ENCODE measurements around the gene TMEM63C. TPM values are rescaled to one million over a fixed set of nuclear protein-coding genes. Genes with fewer than 3 reads are reported as not detected.
A peak's percentile ranks its signal among the peaks of the same experiment; 100 is the strongest.

TMEM63C gene
- total RNA-seq, 4 donors from 2014 or later = 0.98 to 1.9 TPM; not detected in 2

GRCh38 chr14:77208291-77208978 lies 26.8 kb downstream of the TMEM63C start:
- H3K27ac ChIP-seq = no peak overlapping the region
- no peaks in the 10 kb centered on the region for H3K27me3 ChIP-seq
- H3K9me3 ChIP-seq = no peaks in the 10 kb centered on the region
- intact Hi-C loops (cut with DNase I; ENCODE audit: low total_unique reads) = no loop called here
- H3K4me3 ChIP-seq = no peak overlapping the region
- H3K36me3 ChIP-seq = no peaks in the 10 kb centered on the region
- DNase-seq = peak; percentile 21 to 42
- TF ChIP-seq CTCF (IDR thresholded peaks at IDR 0.05) (no peak), POLR2A (IDR thresholded peaks at IDR 0.05) (no peak)
- H3K4me1 ChIP-seq = no peaks in the 10 kb centered on the region

GRCh38 chr14:77208979-77209318 lies 27.4 kb downstream of the TMEM63C start:
- Histone ChIP-seq H3K4me1 (no peaks in the 10 kb centered on the region), H3K9me3 (no peaks in the 10 kb centered on the region), H3K27me3 (no peaks in the 10 kb centered on the region), H3K4me3 (no peak overlapping the region), H3K27ac (no peak overlapping the region), H3K36me3 (no peaks in the 10 kb centered on the region)
- no peak for DNase-seq
- intact Hi-C loops (cut with DNase I; ENCODE audit: low total_unique reads) = no loop called here
- TF ChIP-seq POLR2A (IDR thresholded peaks at IDR 0.05) = no peak
- no peak for TF ChIP-seq CTCF (IDR thresholded peaks at IDR 0.05)

GRCh38 chr14:77212097-77212870 lies 30.7 kb downstream of the TMEM63C start:
- Histone ChIP-seq H3K4me1 (no peaks in the 10 kb centered on the region), H3K4me3 (no peak overlapping the region), H3K9me3 (no peaks in the 10 kb centered on the region), H3K27me3 (no peaks in the 10 kb centered on the region), H3K36me3 (no peaks in the 10 kb centered on the region), H3K27ac (no peak overlapping the region)
- no peak for DNase-seq
- TF ChIP-seq CTCF (IDR thresholded peaks at IDR 0.05) = no peak
- no peak for TF ChIP-seq POLR2A (IDR thresholded peaks at IDR 0.05)
- intact Hi-C loops (cut with DNase I; ENCODE audit: low total_unique reads) = no loop called here

GRCh38 chr14:77212943-77213678 lies 31.5 kb downstream of the TMEM63C start:
- H3K36me3 ChIP-seq = no peaks in the 10 kb centered on the region
- H3K27ac ChIP-seq = no peak overlapping the region
- no peak for TF ChIP-seq POLR2A (IDR thresholded peaks at IDR 0.05)
- peak in 1 of 4 experiments; percentile 16 for TF ChIP-seq CTCF (IDR thresholded peaks at IDR 0.05)
- intact Hi-C loops (cut with DNase I; ENCODE audit: low total_unique reads) = no loop called here
- H3K9me3 ChIP-seq = no peaks in the 10 kb centered on the region
- H3K4me3 ChIP-seq = no peak overlapping the region
- no peaks in the 10 kb centered on the region for H3K4me1 ChIP-seq
- DNase-seq = no peak
- H3K27me3 ChIP-seq = no peaks in the 10 kb centered on the region

GRCh38 chr14:77213679-77214016 lies 32.0 kb downstream of the TMEM63C start:
- Histone ChIP-seq H3K4me1 (no peaks in the 10 kb centered on the region), H3K27ac (no peak overlapping the region), H3K4me3 (no peak overlapping the region), H3K9me3 (no peaks in the 10 kb centered on the region), H3K27me3 (no peaks in the 10 kb centered on the region), H3K36me3 (no peaks in the 10 kb centered on the region)
- DNase-seq = no peak
- no peak for TF ChIP-seq CTCF (IDR thresholded peaks at IDR 0.05)
- TF ChIP-seq POLR2A (IDR thresholded peaks at IDR 0.05) = no peak
- intact Hi-C loops (cut with DNase I; ENCODE audit: low total_unique reads) = no loop called here
